Neural progenitor cell (in vitro differentiated cells): Measurements from ENCODE around the gene DNAH10. TPM values are rescaled to one million over a fixed set of nuclear protein-coding genes. Genes with fewer than 3 reads are reported as not detected.

Source experiments
- DNase-seq: peaks from one replicate; pipeline ENCODE4 v3.0.0-alpha.2; 2016; ENCODE audit warnings: low spot score
- H2AFZ ChIP-seq: fragments of 200-600 bp; sonication (generic); replicated peaks from 2 replicates; pipeline ENCODE4 v1.6.1; 2016; ENCODE audit warnings: antibody characterized with exemption
- H3F3A ChIP-seq: fragments of 200-600 bp; sonication (generic); 2 replicates; pipeline ENCODE4 v1.6.1; 2016; ENCODE audit warnings: antibody characterized with exemption, low read depth
- H3K27ac ChIP-seq: fragments of 200-600 bp; sonication (generic); 2 replicates; pipeline ENCODE4 v1.5.1; 2016; ENCODE audit warnings: mild to moderate bottlenecking
- H3K27me3 ChIP-seq: fragments of 200-600 bp; sonication (generic); 2 replicates; pipeline ENCODE4 v1.6.1; 2016; ENCODE audit warnings: mild to moderate bottlenecking, moderate library complexity
- H3K36me3 ChIP-seq: fragments of 200-600 bp; sonication (generic); 2 replicates; pipeline ENCODE4 v1.5.1; 2016
- H3K4me1 ChIP-seq: fragments of 200-600 bp; sonication (generic); 2 replicates; pipeline ENCODE4 v1.6.1; 2016; ENCODE audit warnings: mixed run types
- H3K4me2 ChIP-seq: fragments of 200-600 bp; sonication (generic); 2 replicates; pipeline ENCODE4 v1.6.1; 2016
- H3K4me3 ChIP-seq: fragments of 200-600 bp; sonication (generic); 2 replicates; pipeline ENCODE4 v1.5.1; 2016
- H3K79me2 ChIP-seq: fragments of 200-600 bp; sonication (generic); 2 replicates; pipeline ENCODE4 v1.6.1; 2016; ENCODE audit warnings: low read depth
- H3K9ac ChIP-seq: fragments of 200-600 bp; sonication (generic); 2 replicates; pipeline ENCODE4 v1.6.1; 2016
- H3K9me3 ChIP-seq: fragments of 200-600 bp; sonication (generic); 2 replicates; pipeline ENCODE4 v1.5.1; 2016; ENCODE audit warnings: low read depth
- H4K20me1 ChIP-seq: fragments of 200-600 bp; sonication (generic); 2 replicates; pipeline ENCODE4 v1.6.1; 2016; ENCODE audit warnings: low read depth
- H3K27ac Mint-ChIP-seq: 3 replicates; pipeline ENCODE4 v1.8.0; 2021; ENCODE audit warnings: mixed read lengths
- H3K27me3 Mint-ChIP-seq: 2 replicates; pipeline ENCODE4 v1.8.0; 2022; ENCODE audit warnings: low read depth, mild to moderate bottlenecking, inconsistent platforms, moderate library complexity, mixed read lengths; ENCODE audit not compliant: insufficient read depth
- H3K36me3 Mint-ChIP-seq: 3 replicates; pipeline ENCODE4 v1.8.0; 2021; ENCODE audit warnings: mixed read lengths
- H3K4me1 Mint-ChIP-seq: 3 replicates; pipeline ENCODE4 v1.8.0; 2021; ENCODE audit warnings: mixed read lengths
- H3K4me3 Mint-ChIP-seq: 3 replicates; pipeline ENCODE4 v1.8.0; 2021; ENCODE audit warnings: mild to moderate bottlenecking, moderate library complexity, mixed read lengths
- H3K9me3 Mint-ChIP-seq: 3 replicates; pipeline ENCODE4 v1.8.0; 2020; ENCODE audit warnings: mixed read lengths
- EZH2 ChIP-seq: fragments of 200-600 bp; sonication (generic); IDR thresholded peaks from 2 replicates; pipeline ENCODE4 v1.6.1; 2017; ENCODE audit warnings: antibody characterized with exemption, mild to moderate bottlenecking, moderate library complexity
- EZH2phosphoT487 ChIP-seq: fragments of 200-600 bp; sonication (generic); IDR thresholded peaks from 2 replicates; pipeline ENCODE4 v1.6.1; 2017; ENCODE audit warnings: antibody characterized with exemption
- total RNA-seq: library from RNA; depleted of rRNA; stranded (reverse); fragments of >200 nt; gene quantifications from 2 replicates; pipeline ENCODE4 v1.2.3, GENCODE V29; 2015; ENCODE audit warnings: low replicate concordance
- TF ChIP-seq, protein P1 (sequence below): fragments of 200-600 bp; sonication (generic); IDR thresholded peaks from 2 replicates; pipeline ENCODE4 v1.5.1; 2017; ENCODE audit warnings: antibody characterized with exemption, mild to moderate bottlenecking

DNAH10 gene
- total RNA-seq, 1 donor from 2014 or later: 0.26 TPM

DNA sequence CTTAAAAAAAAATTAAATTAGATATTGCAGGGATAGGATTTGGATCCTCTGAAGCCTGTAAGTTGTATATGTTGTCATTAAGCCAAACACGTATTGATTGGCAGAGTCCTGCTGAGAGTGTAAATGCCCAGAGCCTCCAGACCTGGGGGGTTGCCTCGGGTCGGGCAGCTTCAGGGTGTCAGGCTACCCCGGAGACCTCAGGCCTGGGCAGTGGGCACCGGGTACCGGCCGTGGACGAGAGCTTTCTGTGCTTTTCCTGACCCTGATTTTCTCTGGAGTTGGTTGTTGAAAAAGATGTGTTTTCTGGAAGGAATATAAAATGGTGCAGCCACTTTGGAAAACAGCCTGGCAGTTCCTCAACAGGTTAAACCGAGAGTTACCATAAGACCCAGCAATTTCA lies 96.1 kb downstream of the DNAH10 start:
- H3K9me3 ChIP-seq: no peaks in the 10 kb centered on the region
- TF ChIP-seq, protein P1, sequence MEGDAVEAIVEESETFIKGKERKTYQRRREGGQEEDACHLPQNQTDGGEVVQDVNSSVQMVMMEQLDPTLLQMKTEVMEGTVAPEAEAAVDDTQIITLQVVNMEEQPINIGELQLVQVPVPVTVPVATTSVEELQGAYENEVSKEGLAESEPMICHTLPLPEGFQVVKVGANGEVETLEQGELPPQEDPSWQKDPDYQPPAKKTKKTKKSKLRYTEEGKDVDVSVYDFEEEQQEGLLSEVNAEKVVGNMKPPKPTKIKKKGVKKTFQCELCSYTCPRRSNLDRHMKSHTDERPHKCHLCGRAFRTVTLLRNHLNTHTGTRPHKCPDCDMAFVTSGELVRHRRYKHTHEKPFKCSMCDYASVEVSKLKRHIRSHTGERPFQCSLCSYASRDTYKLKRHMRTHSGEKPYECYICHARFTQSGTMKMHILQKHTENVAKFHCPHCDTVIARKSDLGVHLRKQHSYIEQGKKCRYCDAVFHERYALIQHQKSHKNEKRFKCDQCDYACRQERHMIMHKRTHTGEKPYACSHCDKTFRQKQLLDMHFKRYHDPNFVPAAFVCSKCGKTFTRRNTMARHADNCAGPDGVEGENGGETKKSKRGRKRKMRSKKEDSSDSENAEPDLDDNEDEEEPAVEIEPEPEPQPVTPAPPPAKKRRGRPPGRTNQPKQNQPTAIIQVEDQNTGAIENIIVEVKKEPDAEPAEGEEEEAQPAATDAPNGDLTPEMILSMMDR: no peak
- TF ChIP-seq EZH2phosphoT487: no peak
- H3K27me3 ChIP-seq: peaks cover 16% of the 10 kb centered on the region
- H3K4me2 ChIP-seq: no peak overlapping the region
- no peaks in the 10 kb centered on the region for H3K4me1 ChIP-seq
- Mint-ChIP-seq H3K27me3 (no peaks in the 10 kb centered on the region), H3K4me1 (no peaks in the 10 kb centered on the region), H3K36me3 (no peaks in the 10 kb centered on the region), H3K9me3 (no peaks in the 10 kb centered on the region), H3K27ac (no peak overlapping the region), H3K4me3 (no peak overlapping the region)
- H3K36me3 ChIP-seq: no peaks in the 10 kb centered on the region
- no peak overlapping the region for H3K27ac ChIP-seq
- no peak overlapping the region for H3K4me3 ChIP-seq
- no peaks in the 10 kb centered on the region for H3K79me2 ChIP-seq
- H4K20me1 ChIP-seq: no peaks in the 10 kb centered on the region
- H2AFZ ChIP-seq: no peak overlapping the region
- DNase-seq: no peak
- H3F3A ChIP-seq: no peaks in the 10 kb centered on the region
- H3K9ac ChIP-seq: no peak overlapping the region

GRCh38 chr12:123859035-123859434 lies 96.9 kb downstream of the DNAH10 start:
- Histone ChIP-seq H2AFZ (no peak overlapping the region), H3F3A (no peaks in the 10 kb centered on the region), H3K4me3 (no peak overlapping the region), H4K20me1 (no peaks in the 10 kb centered on the region), H3K4me1 (no peaks in the 10 kb centered on the region), H3K79me2 (no peaks in the 10 kb centered on the region), H3K36me3 (no peaks in the 10 kb centered on the region), H3K27ac (no peak overlapping the region), H3K27me3 (peaks cover 13% of the 10 kb centered on the region), H3K9me3 (no peaks in the 10 kb centered on the region), H3K9ac (no peak overlapping the region), H3K4me2 (no peak overlapping the region)
- no peak overlapping the region for H3K27ac Mint-ChIP-seq
- H3K9me3 Mint-ChIP-seq: no peaks in the 10 kb centered on the region
- no peak overlapping the region for H3K4me3 Mint-ChIP-seq
- H3K36me3 Mint-ChIP-seq: no peaks in the 10 kb centered on the region
- peak; percentile 50 for DNase-seq
- no peaks in the 10 kb centered on the region for H3K4me1 Mint-ChIP-seq
- no peaks in the 10 kb centered on the region for H3K27me3 Mint-ChIP-seq
- no peak for TF ChIP-seq EZH2phosphoT487
- TF ChIP-seq, protein P1: peak; percentile 36

GRCh38 chr12:123860377-123860776 lies 98.3 kb downstream of the DNAH10 start:
- Histone ChIP-seq H2AFZ (no peak overlapping the region), H3F3A (no peaks in the 10 kb centered on the region), H3K36me3 (no peaks in the 10 kb centered on the region), H3K4me3 (no peak overlapping the region), H4K20me1 (no peaks in the 10 kb centered on the region), H3K9ac (no peak overlapping the region), H3K9me3 (no peaks in the 10 kb centered on the region), H3K27me3 (peaks cover 12% of the 10 kb centered on the region), H3K27ac (no peak overlapping the region), H3K4me2 (no peak overlapping the region), H3K79me2 (no peaks in the 10 kb centered on the region), H3K4me1 (no peaks in the 10 kb centered on the region)
- Mint-ChIP-seq H3K36me3 (no peaks in the 10 kb centered on the region), H3K9me3 (no peaks in the 10 kb centered on the region), H3K4me3 (no peak overlapping the region), H3K27me3 (no peaks in the 10 kb centered on the region), H3K4me1 (no peaks in the 10 kb centered on the region), H3K27ac (no peak overlapping the region)
- DNase-seq: no peak
- TF ChIP-seq EZH2phosphoT487 (no peak), EZH2 (no peak)
- TF ChIP-seq, protein P1: no peak

GRCh38 chr12:123861392-123861791 lies 99.3 kb downstream of the DNAH10 start:
- TF ChIP-seq EZH2phosphoT487 (no peak), EZH2 (no peak)
- TF ChIP-seq, protein P1: no peak
- Histone ChIP-seq H3K27me3 (peaks cover 18% of the 10 kb centered on the region), H4K20me1 (no peaks in the 10 kb centered on the region), H3K36me3 (no peaks in the 10 kb centered on the region), H3F3A (no peaks in the 10 kb centered on the region), H3K27ac (no peak overlapping the region), H3K4me3 (no peak overlapping the region), H3K79me2 (no peaks in the 10 kb centered on the region), H3K4me2 (no peak overlapping the region), H3K9ac (no peak overlapping the region), H3K4me1 (no peaks in the 10 kb centered on the region), H3K9me3 (no peaks in the 10 kb centered on the region), H2AFZ (no peak overlapping the region)
- Mint-ChIP-seq H3K36me3 (no peaks in the 10 kb centered on the region), H3K27ac (no peak overlapping the region), H3K4me3 (no peak overlapping the region), H3K9me3 (no peaks in the 10 kb centered on the region), H3K27me3 (no peaks in the 10 kb centered on the region), H3K4me1 (no peaks in the 10 kb centered on the region)
- no peak for DNase-seq
